Esophagus (tissue), 2 donors: ENCODE data around the gene SPINT2. TPM values are rescaled to one million over a fixed set of nuclear protein-coding genes. Genes with fewer than 3 reads are reported as not detected.
A peak's percentile ranks its signal among the peaks of the same experiment; 100 is the strongest.

Source experiments
- H3K27ac ChIP-seq, 2 donors: one replicate each; pipeline ENCODE4 v1.5.1; 2013; ENCODE audit warnings: low read depth in 2 of 2, mild to moderate bottlenecking in 2 of 2, inconsistent platforms in 1 of 2, low read length in 1 of 2, moderate library complexity in 1 of 2
- H3K27me3 ChIP-seq, 2 donors: one replicate each; pipeline ENCODE4 v1.6.1; 2013; ENCODE audit warnings: low read length in 2 of 2, control low read depth in 1 of 2, mild to moderate bottlenecking in 1 of 2; ENCODE audit not compliant: insufficient read depth in 2 of 2, control insufficient read depth in 1 of 2
- H3K36me3 ChIP-seq, 2 donors: one replicate each; pipeline ENCODE4 v1.6.1; 2013; ENCODE audit warnings: low read length in 1 of 2; ENCODE audit not compliant: control insufficient read depth in 2 of 2, insufficient read depth in 2 of 2
- H3K4me1 ChIP-seq, 2 donors: one replicate each; pipeline ENCODE4 v1.6.1; 2013; ENCODE audit warnings: low read length in 1 of 2; ENCODE audit not compliant: control insufficient read depth in 2 of 2, insufficient read depth in 2 of 2
- H3K4me3 ChIP-seq, 2 donors: one replicate each; pipeline ENCODE4 v1.5.1; 2013; ENCODE audit warnings: low read length in 2 of 2, mild to moderate bottlenecking in 2 of 2, low read depth in 1 of 2, moderate library complexity in 1 of 2
- H3K9me3 ChIP-seq, 2 donors: one replicate each; pipeline ENCODE4 v1.6.1; 2013; ENCODE audit warnings: mild to moderate bottlenecking in 2 of 2, low read depth in 1 of 2, low read length in 1 of 2, moderate library complexity in 1 of 2; ENCODE audit not compliant: control insufficient read depth in 2 of 2, insufficient read depth in 1 of 2
- WGBS, 2 donors: extraction: QIAGEN DNeasy Blood & Tissue Kit; methylation state at CpG; one replicate each; pipeline ENCODE4 v1.1.7; 2013; 5-methylcytosine and 5-hydroxymethylcytosine counted together
- polyA plus RNA-seq, 2 donors: library from polyadenylated mRNA; stranded (reverse); fragments of 200-250 nt; gene quantifications; one replicate each; pipeline ENCODE4 v1.2.3, GENCODE V29; 2013
- donor health status: healthy with polysubstance abuse.
- donor health status: Bipolar disorder and iron deficiency.

Gene SPINT2
- polyA plus RNA-seq, 2 donors, result 230 to 334 TPM

DNA sequence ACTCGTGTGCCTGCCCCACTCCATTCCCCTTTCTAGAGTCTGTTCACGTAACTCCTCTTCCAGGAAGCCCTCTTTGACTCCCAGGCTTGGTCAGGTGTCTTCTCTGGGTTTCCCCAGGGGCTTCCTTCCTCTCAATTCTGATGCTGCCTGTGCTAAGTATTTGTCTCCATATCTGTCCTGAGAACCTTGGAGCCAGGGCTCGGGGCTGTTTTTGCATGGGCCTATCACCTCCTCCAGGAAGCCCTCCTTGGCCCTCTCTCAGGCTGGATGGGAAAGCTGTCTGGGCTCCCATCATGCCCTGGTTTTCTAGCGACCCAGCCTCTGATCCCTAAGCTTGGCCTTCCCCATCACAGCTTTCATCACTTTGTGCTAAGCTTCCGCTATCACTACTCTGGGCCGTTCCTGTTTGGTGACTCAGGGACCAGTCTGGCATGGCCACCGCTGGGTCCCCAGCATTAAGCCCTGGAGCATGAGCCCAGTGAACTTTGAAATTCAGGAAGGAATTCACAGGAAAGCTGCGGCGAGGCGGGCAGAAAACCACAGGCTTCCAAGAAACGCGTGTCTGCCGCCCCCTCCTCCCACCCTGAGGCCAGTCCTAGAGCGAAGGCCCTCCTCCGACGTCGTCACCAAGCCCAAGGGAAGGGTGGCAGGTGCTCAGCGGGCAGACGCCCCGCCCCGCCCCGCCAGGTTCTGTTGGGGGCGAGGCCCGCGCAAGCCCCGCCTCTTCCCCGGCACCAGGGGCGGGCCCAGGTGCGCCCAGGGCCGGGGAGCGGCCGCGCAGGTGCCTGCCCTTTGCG lies 486 bp upstream of the SPINT2 start:
- Histone ChIP-seq H3K9me3 (no peaks in the 10 kb centered on the region), H3K27ac (peak overlapping the region; percentile 95 to 96), H3K36me3 (no peaks in the 10 kb centered on the region), H3K4me3 (peak overlapping the region; percentile 91 to 95), H3K4me1 (peaks cover 2 to 16% of the 10 kb centered on the region in 2 donors), H3K27me3 (no peaks in the 10 kb centered on the region)
- 8 to 10% methylated on average over 32 to 34 of the region's 34 CpGs for WGBS, 2 donors

DNA sequence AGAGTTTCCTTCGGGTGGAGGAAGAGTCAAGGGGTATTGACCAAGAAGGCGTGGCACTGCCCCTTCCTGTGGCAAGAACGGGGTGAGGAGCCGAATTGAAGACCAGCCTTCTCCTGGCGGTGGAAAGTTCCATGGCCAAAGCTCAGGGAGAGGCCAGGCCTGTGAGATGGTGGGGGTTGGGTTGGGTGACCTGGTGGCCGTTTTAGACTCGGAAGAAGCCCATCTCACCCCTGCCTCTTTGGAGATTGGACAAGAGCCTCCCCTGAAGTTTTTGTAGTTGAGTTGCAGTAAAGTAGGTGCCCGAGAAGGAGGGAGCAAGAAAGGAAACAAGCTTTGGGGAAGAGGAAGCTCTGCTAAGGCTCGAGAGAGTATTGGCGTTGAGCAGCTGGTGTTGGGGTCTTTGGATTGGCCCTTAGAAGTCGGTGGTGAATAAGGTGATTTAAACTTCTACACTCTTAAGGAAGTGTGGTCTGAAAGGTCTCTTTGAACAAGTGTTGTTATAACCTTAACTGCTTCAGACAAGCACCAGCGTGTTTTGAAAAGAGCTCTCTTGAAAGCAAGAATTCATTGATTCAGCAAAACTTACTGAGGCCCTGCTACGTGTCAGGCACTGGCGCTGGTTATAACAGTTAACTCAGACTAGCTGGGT lies 964 bp downstream of the SPINT2 start:
- peaks cover 2 to 16% of the 10 kb centered on the region in 2 donors for H3K4me1 ChIP-seq
- no peaks in the 10 kb centered on the region for H3K9me3 ChIP-seq
- no peaks in the 10 kb centered on the region for H3K27me3 ChIP-seq
- H3K4me3 ChIP-seq, result peak overlapping the region; percentile 91 to 95
- WGBS, 2 donors, result 35 to 40% methylated on average over 14 of the region's 14 CpGs
- no peaks in the 10 kb centered on the region for H3K36me3 ChIP-seq
- peak overlapping the region; percentile 95 to 96 for H3K27ac ChIP-seq

DNA sequence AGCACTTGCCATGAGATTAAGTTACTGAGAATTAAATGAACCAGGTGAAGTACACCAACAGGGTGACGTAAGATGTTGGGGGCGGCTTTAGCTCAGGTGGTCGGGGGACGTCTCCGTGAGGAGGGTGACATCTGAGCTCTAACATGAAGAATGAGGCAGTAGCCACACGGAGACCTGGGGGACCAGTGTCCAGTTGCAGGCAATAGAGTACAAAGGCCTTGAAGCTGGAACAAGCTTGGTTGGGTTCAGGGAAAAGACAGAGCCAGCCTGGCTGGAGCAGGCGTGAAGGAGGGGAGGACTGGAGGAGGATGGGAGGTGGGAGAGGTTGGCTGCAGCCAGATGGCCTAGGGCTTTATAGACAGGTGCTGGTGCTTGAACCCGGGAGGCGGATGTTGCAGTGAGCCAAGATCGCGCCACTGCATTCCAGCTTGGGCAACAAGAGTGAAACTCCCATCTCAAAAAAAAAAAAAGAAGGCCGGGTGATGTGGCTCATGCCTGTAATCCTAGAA lies 1.6 kb downstream of the SPINT2 start:
- no peaks in the 10 kb centered on the region for H3K36me3 ChIP-seq
- no peaks in the 10 kb centered on the region for H3K9me3 ChIP-seq
- peak overlapping the region; percentile 95 to 96 for H3K27ac ChIP-seq
- peak overlapping the region; percentile 91 to 95 for H3K4me3 ChIP-seq
- H3K4me1 ChIP-seq, result peaks cover 2 to 16% of the 10 kb centered on the region in 2 donors
- WGBS, 2 donors, result 37 to 56% methylated on average over 12 of the region's 12 CpGs
- no peaks in the 10 kb centered on the region for H3K27me3 ChIP-seq

DNA sequence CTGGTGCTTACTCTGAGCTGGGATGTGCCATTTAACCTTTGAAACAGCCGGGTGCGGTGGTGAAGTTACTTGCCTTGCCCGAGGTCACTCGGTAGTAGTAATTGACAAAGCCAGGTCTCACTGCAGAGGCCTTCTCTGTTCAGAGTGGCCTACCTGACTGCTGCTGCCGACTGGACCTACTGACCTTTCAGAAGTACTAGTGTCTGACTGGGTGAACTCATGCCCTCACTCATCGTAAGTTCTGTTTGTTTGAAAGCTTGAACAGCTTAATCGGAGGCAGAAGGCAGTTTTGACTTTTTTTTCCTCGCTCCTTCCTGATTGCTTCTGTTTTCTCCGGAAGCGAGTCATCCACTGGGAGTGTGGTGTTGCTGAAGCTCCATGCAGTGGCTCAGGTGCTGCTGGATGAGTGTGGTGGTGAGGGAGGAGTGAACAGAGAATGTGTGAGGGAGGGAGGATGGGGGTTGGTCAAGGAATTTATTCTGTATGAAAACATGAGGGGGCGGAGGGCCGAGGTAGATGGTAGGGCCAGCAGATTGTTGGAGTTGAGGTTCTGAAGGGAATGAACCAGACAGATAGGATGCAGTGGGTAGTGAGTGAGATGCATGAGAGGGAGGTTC lies 2.7 kb downstream of the SPINT2 start:
- Histone ChIP-seq H3K4me1 (peaks cover 2 to 16% of the 10 kb centered on the region in 2 donors), H3K4me3 (peak overlapping the region; percentile 29 to 95), H3K27me3 (no peaks in the 10 kb centered on the region), H3K9me3 (no peaks in the 10 kb centered on the region), H3K27ac (peak overlapping the region; percentile 95 to 96), H3K36me3 (no peaks in the 10 kb centered on the region)
- 48 to 54% methylated on average over 12 of the region's 12 CpGs for WGBS, 2 donors

DNA sequence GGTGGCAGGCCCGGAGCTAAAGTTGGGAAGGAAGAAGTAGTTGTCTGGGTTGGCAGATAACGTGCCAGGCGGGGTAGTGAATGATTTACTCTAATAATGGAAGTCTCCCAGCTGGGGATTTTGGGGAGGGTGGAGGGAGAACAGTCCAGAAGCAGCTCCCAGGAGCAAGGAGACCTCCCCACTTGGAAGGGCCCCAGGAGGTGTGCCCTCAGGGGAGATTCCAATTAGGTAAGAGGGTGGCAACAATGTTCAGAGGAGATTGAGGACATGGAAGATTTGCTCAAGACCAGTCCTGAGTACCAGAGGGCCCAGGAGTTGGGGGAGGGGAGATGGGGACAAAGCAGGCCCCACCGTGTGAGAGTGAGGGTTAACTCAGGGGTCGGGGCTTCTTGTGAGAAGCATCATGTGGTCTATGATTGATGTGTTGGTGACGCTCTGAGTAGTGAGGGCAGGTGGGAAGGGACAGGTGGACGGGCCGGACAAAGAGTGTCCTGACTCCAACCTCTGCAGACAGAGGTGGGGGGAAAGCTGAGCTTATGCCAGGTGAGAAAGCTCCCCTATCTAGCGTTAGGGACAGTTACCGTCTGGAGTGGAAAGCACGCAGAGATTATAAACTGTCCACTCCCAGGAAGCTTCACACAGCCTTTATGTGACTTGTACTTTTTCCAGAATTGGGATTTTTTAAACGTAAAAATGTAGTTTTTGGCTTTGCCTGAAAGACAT lies 3.5 kb downstream of the SPINT2 start:
- no peaks in the 10 kb centered on the region for H3K9me3 ChIP-seq
- H3K36me3 ChIP-seq, result no peaks in the 10 kb centered on the region
- H3K27me3 ChIP-seq, result no peaks in the 10 kb centered on the region
- 45 to 52% methylated on average over 12 of the region's 12 CpGs for WGBS, 2 donors
- H3K4me1 ChIP-seq, result peaks cover 2 to 16% of the 10 kb centered on the region in 2 donors
- H3K4me3 ChIP-seq, result peak overlapping the region in 1 of 2 donors; percentile 95
- peak overlapping the region; percentile 95 to 96 for H3K27ac ChIP-seq

DNA sequence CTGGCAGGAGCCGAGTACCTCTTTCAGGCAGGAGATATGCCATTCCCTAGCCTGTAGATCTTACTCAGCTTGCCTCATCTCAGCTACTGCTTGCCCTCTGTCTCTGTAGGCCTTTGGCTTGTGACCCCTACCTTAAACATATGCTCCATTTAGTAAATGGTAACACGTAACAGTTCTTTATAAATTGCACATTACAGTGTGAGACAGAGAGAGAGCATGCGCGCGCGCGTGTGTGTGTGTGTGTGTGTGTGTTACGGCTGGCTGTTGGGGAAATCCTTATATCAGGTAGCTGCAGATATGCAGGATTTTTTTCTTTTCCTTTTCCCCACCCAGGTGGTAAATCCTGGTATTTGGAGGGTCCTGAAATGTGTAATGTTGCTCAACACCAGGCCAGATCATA lies 4.2 kb downstream of the SPINT2 start:
- Histone ChIP-seq H3K4me3 (peak overlapping the region in 1 of 2 donors; percentile 95), H3K4me1 (peaks cover 2 to 15% of the 10 kb centered on the region in 2 donors), H3K36me3 (no peaks in the 10 kb centered on the region), H3K27me3 (no peaks in the 10 kb centered on the region), H3K27ac (peak overlapping the region in 1 of 2 donors; percentile 59), H3K9me3 (no peaks in the 10 kb centered on the region)
- WGBS, 2 donors, result 50 to 71% methylated on average over 8 of the region's 8 CpGs

DNA sequence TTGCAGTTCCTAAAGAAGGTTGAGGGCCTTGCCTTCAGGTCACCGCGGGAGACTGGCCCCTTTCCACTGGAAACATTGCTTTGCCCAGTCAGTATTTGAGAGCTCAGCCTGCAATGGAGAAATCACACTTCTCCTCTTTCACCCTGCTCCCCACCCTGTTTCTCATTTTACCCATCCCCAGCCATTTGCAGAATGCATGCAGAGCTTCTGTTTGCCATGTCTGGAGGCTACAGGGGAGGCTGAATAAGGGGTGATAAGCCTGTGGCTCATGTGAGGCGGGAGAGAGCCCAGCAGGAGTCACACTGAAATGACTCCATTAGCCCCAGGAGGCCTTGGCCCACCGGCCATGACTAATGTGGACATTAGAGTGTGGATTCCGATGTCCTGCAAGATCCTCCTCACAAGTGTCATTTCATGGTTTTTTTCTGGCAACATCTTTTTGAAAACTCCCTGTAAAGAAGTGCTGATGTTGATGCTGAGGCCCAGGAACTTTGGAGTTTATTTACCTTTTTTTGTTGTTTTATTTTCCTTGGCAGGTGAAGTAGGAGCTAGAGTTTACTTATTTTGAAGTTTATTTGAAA lies 6.3 kb downstream of the SPINT2 start:
- 81 to 84% methylated on average over 5 of the region's 5 CpGs for WGBS, 2 donors
- H3K27me3 ChIP-seq, result no peaks in the 10 kb centered on the region
- H3K9me3 ChIP-seq, result no peaks in the 10 kb centered on the region
- H3K4me1 ChIP-seq, result peaks cover 2 to 7% of the 10 kb centered on the region in 2 donors
- no peaks in the 10 kb centered on the region for H3K36me3 ChIP-seq
- H3K4me3 ChIP-seq, result no peak overlapping the region
- H3K27ac ChIP-seq, result no peak overlapping the region

DNA sequence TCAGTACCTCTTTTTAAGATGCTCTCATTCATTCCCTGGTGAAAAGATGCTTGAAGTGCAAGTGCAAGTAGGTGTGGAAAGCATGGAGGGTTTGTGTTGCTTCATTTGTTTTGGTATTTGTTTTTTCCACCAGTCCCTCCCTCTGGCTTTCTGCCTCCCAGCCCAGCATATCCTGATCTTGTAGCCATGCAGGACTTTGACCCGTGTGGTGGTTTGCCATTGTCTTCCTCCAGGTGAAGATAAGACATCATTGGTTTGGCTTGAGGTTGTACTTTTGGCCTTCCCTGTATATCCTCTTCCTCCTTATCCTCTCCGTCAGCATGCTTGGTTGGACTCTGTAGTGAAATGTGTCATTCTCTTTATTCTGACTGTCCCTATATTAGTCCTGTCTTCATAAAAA lies 9.1 kb downstream of the SPINT2 start:
- 68 to 71% methylated on average over 2 of the region's 2 CpGs for WGBS, 2 donors
- H3K36me3 ChIP-seq, result no peaks in the 10 kb centered on the region
- no peaks in the 10 kb centered on the region for H3K9me3 ChIP-seq
- no peak overlapping the region for H3K27ac ChIP-seq
- no peak overlapping the region for H3K4me3 ChIP-seq
- no peaks in the 10 kb centered on the region for H3K27me3 ChIP-seq
- peaks cover 0 to 6% of the 10 kb centered on the region in 2 donors for H3K4me1 ChIP-seq

DNA sequence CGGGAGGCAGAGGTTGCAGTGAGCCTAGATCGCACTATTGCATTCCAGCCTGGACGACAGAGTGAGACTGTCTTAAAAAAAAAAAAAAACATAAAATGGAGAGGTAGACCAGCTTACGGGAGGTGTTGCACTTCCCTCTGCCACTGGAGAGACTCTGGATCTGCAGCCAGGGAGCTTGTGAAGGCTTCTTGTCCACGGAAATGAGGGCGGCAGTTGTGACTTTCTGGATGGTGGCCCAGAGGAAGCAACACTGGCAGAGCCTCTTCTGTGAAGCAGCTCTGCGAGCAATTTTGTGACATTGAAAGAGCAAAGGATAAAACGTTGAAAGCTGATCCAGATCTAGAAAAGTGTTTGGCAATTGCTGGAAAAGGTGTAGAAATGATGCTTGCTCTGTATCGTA lies 10.4 kb downstream of the SPINT2 start:
- Histone ChIP-seq H3K27me3 (no peaks in the 10 kb centered on the region), H3K27ac (peak overlapping the region; percentile 37 to 42), H3K4me3 (no peak overlapping the region), H3K4me1 (peaks cover 0 to 7% of the 10 kb centered on the region in 2 donors), H3K36me3 (no peaks in the 10 kb centered on the region), H3K9me3 (no peaks in the 10 kb centered on the region)
- 42 to 49% methylated on average over 9 of the region's 9 CpGs for WGBS, 2 donors
